Endothelial cell of umbilical vein (primary cell): ENCODE measurements around the gene PDE4B. TPM values are rescaled to one million over a fixed set of nuclear protein-coding genes. Genes with fewer than 3 reads are reported as not detected.

ENCODE experiments used
- BruUV-seq: library from RNA; stranded (reverse); fragments of 400-500 nt; replicated peaks from 2 replicates; lab custom pipeline; 2021; lab: Mats Ljungman, UMichigan
- CTCF ChIA-PET: fragments of 300-600, 350-600 bp; sonication (Branson Sonifier 250); formaldehyde crosslinking; loops from one replicate; lab custom pipeline; 2021; ENCODE audit warnings: antibody characterized with exemption, inconsistent platforms; lab: Charles Lee
- POLR2A ChIA-PET: fragments of 300-600, 350-600 bp; sonication (Branson Sonifier 250); formaldehyde crosslinking; loops from one replicate; lab custom pipeline; 2021; ENCODE audit warnings: antibody characterized with exemption, inconsistent platforms; lab: Charles Lee
- DNase-seq: peaks from one replicate; pipeline ENCODE4 v3.0.0-alpha.2; 2011; ENCODE audit warnings: low read depth, low spot score
- FAIRE-seq: peaks from 2 replicates; lab custom pipeline; 2011; peaks lifted over from hg19 to GRCh38; lab: Jason Lieb, UNC
- H2AFZ ChIP-seq: 2 replicates; pipeline ENCODE4 v1.6.0; 2012; ENCODE audit warnings: low read depth, low read length, control low read depth, inconsistent platforms
- H3K27ac ChIP-seq: 2 replicates; pipeline ENCODE4 v1.5.1; 2011; ENCODE audit warnings: low read depth, mild to moderate bottlenecking, control low read depth, low read length, moderate library complexity; ENCODE audit not compliant: insufficient read depth
- H3K27me3 ChIP-seq, 2 experiments: 2 replicates each; pipeline versions ENCODE4 v1.6.0 to v1.6.1; 2011; ENCODE audit warnings: low read length in 2 of 2, mixed read lengths in 1 of 2; ENCODE audit not compliant: control insufficient read depth in 2 of 2, insufficient read depth in 2 of 2
- H3K36me3 ChIP-seq, 2 experiments: 2 replicates in 1 of 2; 3 replicates in 1 of 2; pipeline ENCODE4 v1.5.1; 2011; ENCODE audit warnings: low read length in 2 of 2, mild to moderate bottlenecking in 1 of 2, moderate library complexity in 1 of 2; ENCODE audit not compliant: control insufficient read depth in 2 of 2, insufficient read depth in 2 of 2; ENCODE audit errors: extremely low read depth in 1 of 2
- H3K4me1 ChIP-seq: 3 replicates; pipeline ENCODE4 v1.5.1; 2011; ENCODE audit warnings: mild to moderate bottlenecking, low read length; ENCODE audit not compliant: control insufficient read depth, insufficient read depth; ENCODE audit errors: extremely low read depth
- H3K4me2 ChIP-seq: 2 replicates; pipeline ENCODE4 v1.6.1; 2011; ENCODE audit warnings: low read length, control low read depth, mixed read lengths; ENCODE audit not compliant: insufficient read depth
- H3K4me3 ChIP-seq, 3 experiments: fragments of 200-600 bp in 1 of 3; sonication (generic), shearing (Covaris generic) in 1 of 3; replicated peaks in 1 of 3; 2 replicates each; pipeline ENCODE4 v1.5.1; 2011 to 2016; ENCODE audit warnings: control low read depth in 3 of 3, low read length in 3 of 3, mild to moderate bottlenecking in 2 of 3, inconsistent platforms in 1 of 3, low read depth in 1 of 3, moderate library complexity in 1 of 3; ENCODE audit not compliant: insufficient read depth in 1 of 3
- H3K79me2 ChIP-seq: 2 replicates; pipeline ENCODE4 v1.6.0; 2012; ENCODE audit warnings: low read length, inconsistent platforms; ENCODE audit not compliant: control insufficient read depth, insufficient read depth
- H3K9ac ChIP-seq: replicated peaks from 2 replicates; pipeline ENCODE3; 2011; ENCODE audit warnings: low read length, control low read depth; ENCODE audit not compliant: insufficient read depth; ENCODE audit errors: extremely low read depth
- H3K9me1 ChIP-seq: replicated peaks from 3 replicates; pipeline ENCODE4 v1.6.0; 2011; ENCODE audit warnings: mild to moderate bottlenecking, low read length; ENCODE audit not compliant: control insufficient read depth, insufficient read depth; ENCODE audit errors: extremely low read depth
- H3K9me3 ChIP-seq: replicated peaks from 2 replicates; pipeline ENCODE4 v1.5.1; 2012; ENCODE audit warnings: low read length, inconsistent platforms; ENCODE audit not compliant: control insufficient read depth, insufficient read depth
- H4K20me1 ChIP-seq: replicated peaks from 2 replicates; pipeline ENCODE3; 2011; ENCODE audit warnings: mild to moderate bottlenecking, low read length; ENCODE audit not compliant: control insufficient read depth, insufficient read depth; ENCODE audit errors: extremely low read depth
- CTCF ChIP-seq, 2 donors: IDR thresholded peaks; 1 replicate in 1 of 2; 2 replicates in 1 of 2; pipeline ENCODE4 v1.5.1; 2011; ENCODE audit warnings: low read length in 2 of 2, mild to moderate bottlenecking in 2 of 2, moderate library complexity in 2 of 2, control low read depth in 1 of 2, inconsistent platforms in 1 of 2, low read depth in 1 of 2; ENCODE audit not compliant: insufficient read depth in 1 of 2; ENCODE audit errors: extremely low read depth in 1 of 2
- EZH2 ChIP-seq: IDR thresholded peaks from 2 replicates; pipeline ENCODE4 v1.6.1; 2012; ENCODE audit warnings: borderline replicate concordance, low read depth, mild to moderate bottlenecking, moderate library complexity, low read length, inconsistent platforms; ENCODE audit not compliant: severe bottlenecking
- FOS ChIP-seq: IDR thresholded peaks from 2 replicates; pipeline ENCODE4 v1.6.1; 2011; ENCODE audit warnings: mild to moderate bottlenecking, low read length, moderate library complexity, borderline replicate concordance; ENCODE audit not compliant: insufficient read depth
- GATA2 ChIP-seq: IDR thresholded peaks from 2 replicates; pipeline ENCODE4 v1.7.0; 2011; ENCODE audit warnings: low read depth, mild to moderate bottlenecking, moderate library complexity, mixed read lengths, low read length; ENCODE audit not compliant: insufficient read length, insufficient read depth
- JUN ChIP-seq: IDR thresholded peaks from 2 replicates; pipeline ENCODE4 v1.6.1; 2011; ENCODE audit warnings: borderline replicate concordance, low read depth; ENCODE audit not compliant: insufficient read length, insufficient read depth
- MAX ChIP-seq: IDR thresholded peaks from 2 replicates; pipeline ENCODE4 v1.6.1; 2011; ENCODE audit not compliant: insufficient read depth, insufficient read length
- MYC ChIP-seq: IDR thresholded peaks from one replicate; pipeline ENCODE4 v1.6.1; 2011; ENCODE audit warnings: mild to moderate bottlenecking, low read depth, low read length
- POLR2A ChIP-seq: IDR thresholded peaks from 2 replicates; pipeline ENCODE4 v1.6.1; 2012; ENCODE audit warnings: low read depth, mild to moderate bottlenecking, control low read depth, low read length
- POLR2AphosphoS5 ChIP-seq: IDR thresholded peaks from 2 replicates; pipeline ENCODE4 v1.6.1; 2012; ENCODE audit warnings: low read depth, mild to moderate bottlenecking, control low read depth, low read length, moderate library complexity; ENCODE audit not compliant: insufficient read depth
- dilution Hi-C: fragments of 300-500 bp; cut with MboI; formaldehyde crosslinking; loops from one replicate; pipeline ENCODE4 v1.15.0; 2019; ENCODE audit warnings: low sequenced_read_pairs; ENCODE audit not compliant: extremely low pct_ligation_motif_present
- intact Hi-C: fragments of 100-400 bp; cut with micrococcal nuclease; formaldehyde crosslinking; loops from one replicate; pipeline ENCODE4 v1.10.0; 2022
- polyA plus RNA-seq, 4 experiments: library from polyadenylated mRNA; depleted of rRNA in 3 of 4; stranded (reverse) in 3 of 4; unstranded in 1 of 4; fragments of >200 nt; gene quantifications; 2 replicates each; pipeline versions ENCODE4 v1.2.1 to v1.2.3, GENCODE V29; 2011 to 2012; ENCODE audit warnings: missing spikeins in 1 of 4
- total RNA-seq: library from RNA; stranded (reverse); gene quantifications from 2 replicates; pipeline ENCODE4 v1.2.3, GENCODE V29; 2021

The PDE4B gene
- total and polyA plus RNA-seq, 2 donors (not counting 3 experiments of a cell fraction or from before 2014, with no cell fraction given), result 63.5 to 69.8 TPM

- DNase-seq (no peak), FAIRE-seq (no peak)
- Histone ChIP-seq H3K9ac (no peak overlapping the region), H3K9me3 (no peaks in the 10 kb centered on the region), H3K27ac (no peak overlapping the region), H3K9me1 (no peaks in the 10 kb centered on the region), H3K36me3 (no peaks in the 10 kb centered on the region), H2AFZ (no peak overlapping the region), H4K20me1 (no peaks in the 10 kb centered on the region), H3K4me1 (no peaks in the 10 kb centered on the region), H3K79me2 (no peaks in the 10 kb centered on the region), H3K4me3 (no peak overlapping the region), H3K4me2 (no peak overlapping the region), H3K27me3 (peaks cover 3% of the 10 kb centered on the region in 2 experiments)
- dilution Hi-C loops, result no loop called here
- POLR2A ChIA-PET, result no interaction called here
- no TSS peak for BruUV-seq
- TF ChIP-seq POLR2AphosphoS5, result no peak
- no peak for TF ChIP-seq FOS
- no peak for TF ChIP-seq EZH2
- TF ChIP-seq JUN, result no peak
- TF ChIP-seq MAX, result no peak
- TF ChIP-seq GATA2, result no peak
- no peak for TF ChIP-seq POLR2A
- TF ChIP-seq CTCF (IDR thresholded peaks at IDR 0.05; ENCODE audit: extremely low read depth in 1 of 2, insufficient read depth in 1 of 2, low read depth in 1 of 2, low read length in 2 of 2), result no peak
- TF ChIP-seq MYC, result no peak
- CTCF ChIA-PET, result interaction anchor here (1.0 kb wide), 1 partner anchor 76 kb away, joined by 3 read pairs; no protein-coding TSS in a partner anchor
- intact Hi-C loops, result no loop called here
These were observed 376.4 kb downstream of the PDE4B start for GRCh38 chr1:66168948-66169671.
